ENCODE measurements around the gene NT5DC2. TPM values are rescaled to one million over a fixed set of nuclear protein-coding genes. Genes with fewer than 3 reads are reported as not detected.

The NT5DC2 gene
- total and polyA plus RNA-seq, 2 experiments from 2014 or later, result 49.9 to 111 TPM

- peaks cover 40% of the 10 kb centered on the region for H3K36me3 ChIP-seq (ENCODE audit: low read depth)
- no peaks in the 10 kb centered on the region for H4K20me1 ChIP-seq (ENCODE audit: insufficient read depth)
- TF ChIP-seq EZH2 (IDR thresholded peaks at IDR 0.05; ENCODE audit: insufficient read depth, poor library complexity, severe bottlenecking) (no peak), EZH2phosphoT487 (IDR thresholded peaks at IDR 0.05; ENCODE audit: insufficient read depth, low read depth) (no peak)
- no peak overlapping the region for H3K27ac ChIP-seq
- DNase-seq, result no peak
- H3K27me3 ChIP-seq (replicated peaks; ENCODE audit: insufficient read depth), result no peaks in the 10 kb centered on the region
- no peak overlapping the region for H2AFZ ChIP-seq
- peaks cover 5% of the 10 kb centered on the region; the same call in 1 of the 2 replicates for H3K79me2 ChIP-seq (ENCODE audit: insufficient read depth)
- H3F3A ChIP-seq (ENCODE audit: insufficient read depth), result peaks cover 21% of the 10 kb centered on the region
- H3K4me2 ChIP-seq (ENCODE audit: unreplicated experiment), result no peak overlapping the region
- no peaks in the 10 kb centered on the region for H3K9me3 ChIP-seq (ENCODE audit: low read depth)
- 81 to 82% methylated on average over 9 of the region's 9 CpGs for WGBS, 2 experiments (ENCODE audit: low coverage in 1 of 2, low lambda C conversion rate in 2 of 2, missing lambda C conversion rate in 2 of 2)
- H3K9me2 ChIP-seq (ENCODE audit: insufficient read depth), result no peaks in the 10 kb centered on the region
- in situ Hi-C loops (cut with MboI), result no loop called here
- no peak overlapping the region for H3K4me3 ChIP-seq
- peaks cover 31% of the 10 kb centered on the region for H3K4me1 ChIP-seq (ENCODE audit: insufficient read depth)
- no peak overlapping the region for H3K9ac ChIP-seq
Measured at GRCh38 chr3:52557011-52557960, 23.6 kb upstream of the NT5DC2 start.

- 97 to 100% methylated on average over 1 of the region's 1 CpG for WGBS, 2 experiments (ENCODE audit: low coverage in 1 of 2, low lambda C conversion rate in 2 of 2, missing lambda C conversion rate in 2 of 2)
- peak; percentile 50 for DNase-seq
- in situ Hi-C loops (cut with MboI), result no loop called here
- peaks cover 20% of the 10 kb centered on the region for H3K4me1 ChIP-seq (ENCODE audit: insufficient read depth)
- no peaks in the 10 kb centered on the region for H4K20me1 ChIP-seq (ENCODE audit: insufficient read depth)
- no peaks in the 10 kb centered on the region for H3K9me2 ChIP-seq (ENCODE audit: insufficient read depth)
- H3K9ac ChIP-seq, result no peak overlapping the region
- no peaks in the 10 kb centered on the region for H3K27me3 ChIP-seq (replicated peaks; ENCODE audit: insufficient read depth)
- no peak for TF ChIP-seq EZH2phosphoT487 (IDR thresholded peaks at IDR 0.05; ENCODE audit: insufficient read depth, low read depth)
- no peaks in the 10 kb centered on the region for H3K9me3 ChIP-seq (ENCODE audit: low read depth)
- H3K79me2 ChIP-seq (ENCODE audit: insufficient read depth), result peaks cover 10% of the 10 kb centered on the region; the same call in 1 of the 2 replicates
- no peak overlapping the region for H2AFZ ChIP-seq
- H3K27ac ChIP-seq, result peak overlapping the region; percentile 14; the same call in 1 of the 2 replicates
- peaks cover 26% of the 10 kb centered on the region for H3F3A ChIP-seq (ENCODE audit: insufficient read depth)
- peaks cover 45% of the 10 kb centered on the region for H3K36me3 ChIP-seq (ENCODE audit: low read depth)
- H3K4me2 ChIP-seq (ENCODE audit: unreplicated experiment), result no peak overlapping the region
- no peak overlapping the region for H3K4me3 ChIP-seq
Measured at GRCh38 chr3:52555056-52555455, 21.4 kb upstream of the NT5DC2 start.

DNA sequence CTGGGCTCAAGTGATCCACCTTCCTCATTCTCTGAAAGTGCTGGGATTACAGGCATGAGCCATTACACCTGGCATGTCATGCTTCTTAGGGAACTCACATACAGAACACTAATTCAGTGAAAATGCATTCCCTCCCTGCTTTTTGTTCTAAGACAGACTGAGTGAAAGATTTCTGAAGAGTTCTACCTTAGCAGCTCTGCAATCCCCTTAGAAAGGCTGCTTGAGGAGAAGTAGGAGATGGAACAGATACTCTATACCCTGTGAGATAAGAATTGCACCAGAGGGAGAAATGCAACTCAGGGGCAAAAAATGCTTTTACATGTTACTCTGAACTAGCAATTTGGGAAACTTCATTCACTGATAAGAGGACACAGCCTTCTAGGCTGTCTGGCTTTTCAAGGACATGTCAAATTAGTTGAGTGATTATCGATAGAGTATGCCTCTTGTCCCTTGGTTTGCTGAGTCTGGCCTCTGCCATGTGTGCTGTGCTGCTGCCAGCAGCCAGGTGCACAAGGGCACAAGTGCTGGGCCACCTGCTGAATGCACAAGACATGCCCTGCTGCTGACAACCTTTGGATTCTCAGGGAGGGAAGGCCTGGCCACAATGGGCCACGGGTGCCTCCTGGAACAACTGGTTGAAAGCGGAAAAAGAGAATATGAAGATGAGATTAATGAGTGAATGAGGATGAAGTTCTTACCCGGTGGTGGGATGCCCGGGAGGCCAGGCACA is 20.5 kb upstream of the NT5DC2 start:
- Histone ChIP-seq H3K9me2 (ENCODE audit: insufficient read depth) (no peaks in the 10 kb centered on the region), H3F3A (ENCODE audit: insufficient read depth) (peaks cover 26% of the 10 kb centered on the region), H3K36me3 (ENCODE audit: low read depth) (peaks cover 41% of the 10 kb centered on the region), H3K4me3 (no peak overlapping the region), H2AFZ (no peak overlapping the region), H3K9ac (no peak overlapping the region), H3K79me2 (ENCODE audit: insufficient read depth) (peaks cover 14% of the 10 kb centered on the region), H3K27me3 (replicated peaks; ENCODE audit: insufficient read depth) (no peaks in the 10 kb centered on the region), H3K9me3 (ENCODE audit: low read depth) (no peaks in the 10 kb centered on the region), H4K20me1 (ENCODE audit: insufficient read depth) (no peaks in the 10 kb centered on the region), H3K27ac (no peak overlapping the region), H3K4me2 (ENCODE audit: unreplicated experiment) (no peak overlapping the region), H3K4me1 (ENCODE audit: insufficient read depth) (peaks cover 20% of the 10 kb centered on the region)
- no peak for DNase-seq
- in situ Hi-C loops (cut with MboI), result no loop called here
- WGBS, 2 experiments (ENCODE audit: low coverage in 1 of 2, low lambda C conversion rate in 2 of 2, missing lambda C conversion rate in 2 of 2), result 85 to 89% methylated on average over 4 to 5 of the region's 5 CpGs
- no peak for TF ChIP-seq EZH2phosphoT487 (IDR thresholded peaks at IDR 0.05; ENCODE audit: insufficient read depth, low read depth)
- no peak for TF ChIP-seq EZH2 (IDR thresholded peaks at IDR 0.05; ENCODE audit: insufficient read depth, poor library complexity, severe bottlenecking)

- Histone ChIP-seq H3F3A (ENCODE audit: insufficient read depth) (peaks cover 24% of the 10 kb centered on the region), H3K79me2 (ENCODE audit: insufficient read depth) (peaks cover 26% of the 10 kb centered on the region), H3K9me2 (ENCODE audit: insufficient read depth) (no peaks in the 10 kb centered on the region), H3K27ac (no peak overlapping the region), H3K36me3 (ENCODE audit: low read depth) (peaks cover 53% of the 10 kb centered on the region), H3K27me3 (replicated peaks; ENCODE audit: insufficient read depth) (no peaks in the 10 kb centered on the region), H2AFZ (no peak overlapping the region), H3K9ac (no peak overlapping the region), H3K4me1 (ENCODE audit: insufficient read depth) (peaks cover 20% of the 10 kb centered on the region), H3K9me3 (ENCODE audit: low read depth) (no peaks in the 10 kb centered on the region), H4K20me1 (ENCODE audit: insufficient read depth) (no peaks in the 10 kb centered on the region), H3K4me2 (ENCODE audit: unreplicated experiment) (no peak overlapping the region), H3K4me3 (no peak overlapping the region)
- peak; percentile 26 for DNase-seq
- TF ChIP-seq EZH2 (IDR thresholded peaks at IDR 0.05; ENCODE audit: insufficient read depth, poor library complexity, severe bottlenecking) (no peak), EZH2phosphoT487 (IDR thresholded peaks at IDR 0.05; ENCODE audit: insufficient read depth, low read depth) (no peak)
- 74 to 85% methylated on average over 3 of the region's 3 CpGs for WGBS, 2 experiments (ENCODE audit: low coverage in 1 of 2, low lambda C conversion rate in 2 of 2, missing lambda C conversion rate in 2 of 2)
- in situ Hi-C loops (cut with MboI), result no loop called here
Measured at GRCh38 chr3:52552089-52552488, 18.4 kb upstream of the NT5DC2 start.
